ENCODE measurements around the gene MRPL4. TPM values are rescaled to one million over a fixed set of nuclear protein-coding genes. Genes with fewer than 3 reads are reported as not detected.

Gene MRPL4
- total and polyA plus RNA-seq, 2 experiments from 2014 or later: 92.0 to 171 TPM

DNA sequence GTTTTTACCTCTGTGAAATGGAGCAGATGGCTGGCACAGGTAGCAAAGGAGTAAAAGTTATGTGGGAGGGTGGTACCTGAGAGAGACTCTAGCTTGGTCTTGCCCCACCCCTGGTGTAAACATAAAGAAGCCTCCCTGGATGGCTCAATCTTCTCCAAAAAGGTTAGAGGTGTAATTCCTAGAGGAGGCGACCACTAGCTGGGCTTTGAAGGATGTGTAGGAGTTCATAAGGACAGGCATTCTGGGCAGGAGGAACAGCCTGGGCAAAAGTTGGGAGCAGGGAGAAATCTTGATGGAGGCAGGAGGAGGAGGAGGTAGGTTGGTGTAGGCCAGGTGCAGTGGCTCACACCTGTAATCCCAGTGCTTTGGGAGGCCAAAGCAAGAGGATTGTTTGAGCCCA lies 26.9 kb downstream of the MRPL4 start:
- H4K20me1 ChIP-seq (replicated peaks; ENCODE audit: insufficient read depth): peaks cover 6% of the 10 kb centered on the region; the same call in 1 of the 2 replicates
- Mint-ChIP-seq H3K27ac (no peak overlapping the region), H3K4me1 (0 out of 3 replicates have a peak, but pooled peaks cover 4% of the 10 kb centered on the region), H3K27me3 (ENCODE audit: insufficient read depth, low read depth, poor library complexity) (peaks cover 5% of the 10 kb centered on the region), H3K4me3 (no peak overlapping the region), H3K36me3 (ENCODE audit: low read depth) (peaks cover 4% of the 10 kb centered on the region; the same call in 1 of the 3 replicates), H3K9me3 (no peaks in the 10 kb centered on the region)
- DNase-seq (ENCODE audit: low spot score): no peak
- no peaks in the 10 kb centered on the region for H3K27me3 ChIP-seq (ENCODE audit: insufficient read depth)
- H3K4me1 ChIP-seq (ENCODE audit: insufficient read depth): no peaks in the 10 kb centered on the region
- no peaks in the 10 kb centered on the region for H3K36me3 ChIP-seq (ENCODE audit: insufficient read depth)
- no peaks in the 10 kb centered on the region for H3K9me2 ChIP-seq (ENCODE audit: insufficient read depth)
- ATAC-seq: no peak
- no peak overlapping the region for H3K4me2 ChIP-seq
- H3K4me3 ChIP-seq: no peak overlapping the region
- no peaks in the 10 kb centered on the region for H3K79me2 ChIP-seq (replicated peaks; ENCODE audit: insufficient read depth)
- TF ChIP-seq EZH2 (IDR thresholded peaks at IDR 0.05; ENCODE audit: low read depth, unreplicated experiment): no peak
- TF ChIP-seq, protein P1, sequence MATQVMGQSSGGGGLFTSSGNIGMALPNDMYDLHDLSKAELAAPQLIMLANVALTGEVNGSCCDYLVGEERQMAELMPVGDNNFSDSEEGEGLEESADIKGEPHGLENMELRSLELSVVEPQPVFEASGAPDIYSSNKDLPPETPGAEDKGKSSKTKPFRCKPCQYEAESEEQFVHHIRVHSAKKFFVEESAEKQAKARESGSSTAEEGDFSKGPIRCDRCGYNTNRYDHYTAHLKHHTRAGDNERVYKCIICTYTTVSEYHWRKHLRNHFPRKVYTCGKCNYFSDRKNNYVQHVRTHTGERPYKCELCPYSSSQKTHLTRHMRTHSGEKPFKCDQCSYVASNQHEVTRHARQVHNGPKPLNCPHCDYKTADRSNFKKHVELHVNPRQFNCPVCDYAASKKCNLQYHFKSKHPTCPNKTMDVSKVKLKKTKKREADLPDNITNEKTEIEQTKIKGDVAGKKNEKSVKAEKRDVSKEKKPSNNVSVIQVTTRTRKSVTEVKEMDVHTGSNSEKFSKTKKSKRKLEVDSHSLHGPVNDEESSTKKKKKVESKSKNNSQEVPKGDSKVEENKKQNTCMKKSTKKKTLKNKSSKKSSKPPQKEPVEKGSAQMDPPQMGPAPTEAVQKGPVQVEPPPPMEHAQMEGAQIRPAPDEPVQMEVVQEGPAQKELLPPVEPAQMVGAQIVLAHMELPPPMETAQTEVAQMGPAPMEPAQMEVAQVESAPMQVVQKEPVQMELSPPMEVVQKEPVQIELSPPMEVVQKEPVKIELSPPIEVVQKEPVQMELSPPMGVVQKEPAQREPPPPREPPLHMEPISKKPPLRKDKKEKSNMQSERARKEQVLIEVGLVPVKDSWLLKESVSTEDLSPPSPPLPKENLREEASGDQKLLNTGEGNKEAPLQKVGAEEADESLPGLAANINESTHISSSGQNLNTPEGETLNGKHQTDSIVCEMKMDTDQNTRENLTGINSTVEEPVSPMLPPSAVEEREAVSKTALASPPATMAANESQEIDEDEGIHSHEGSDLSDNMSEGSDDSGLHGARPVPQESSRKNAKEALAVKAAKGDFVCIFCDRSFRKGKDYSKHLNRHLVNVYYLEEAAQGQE (IDR thresholded peaks at IDR 0.05; ENCODE audit: unreplicated experiment): no peak
- no peak overlapping the region for H3K27ac ChIP-seq (ENCODE audit: low read depth)
- H2AFZ ChIP-seq: no peak overlapping the region
- H3F3A ChIP-seq (replicated peaks; ENCODE audit: low read depth): no peaks in the 10 kb centered on the region

DNA sequence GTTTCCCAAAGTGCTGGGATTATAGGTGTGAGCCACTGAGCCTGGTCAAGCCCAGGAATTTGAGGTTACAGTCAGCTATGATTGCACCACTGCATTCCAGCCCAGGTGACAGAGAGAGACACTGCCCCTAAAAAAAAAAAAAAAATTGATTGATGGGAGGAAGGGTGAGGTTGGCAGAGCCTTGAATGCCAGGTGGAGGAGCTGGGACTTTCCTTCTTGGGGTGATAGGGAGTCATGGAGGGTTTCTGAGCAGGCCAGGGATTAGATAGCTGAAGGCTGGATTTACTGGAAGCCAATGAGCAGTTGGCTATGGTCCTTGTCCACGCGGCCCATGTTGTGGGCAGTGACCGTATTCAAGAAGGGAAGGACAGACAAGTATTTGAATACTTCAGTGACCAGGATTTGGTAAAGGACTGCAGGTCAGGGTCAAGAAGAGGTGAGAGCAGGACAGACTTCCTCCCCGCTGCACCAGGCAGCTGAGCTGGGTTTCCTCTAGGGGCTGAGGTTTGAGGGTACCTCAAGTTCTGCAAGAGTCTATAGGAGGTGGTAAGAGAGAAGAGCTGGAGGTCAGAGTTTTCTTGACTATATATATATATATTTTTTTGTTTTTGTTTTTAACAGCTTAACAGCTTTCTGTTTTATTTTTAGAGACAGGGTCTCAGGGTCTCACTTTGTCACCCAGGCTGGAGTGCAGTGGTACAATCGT lies 27.9 kb downstream of the MRPL4 start:
- Mint-ChIP-seq H3K4me1 (0 out of 3 replicates have a peak, but pooled peaks cover 4% of the 10 kb centered on the region), H3K36me3 (ENCODE audit: low read depth) (peaks cover 7% of the 10 kb centered on the region; the same call in 2 of the 3 replicates), H3K9me3 (no peaks in the 10 kb centered on the region), H3K27ac (no peak overlapping the region), H3K4me3 (no peak overlapping the region), H3K27me3 (ENCODE audit: insufficient read depth, low read depth, poor library complexity) (peaks cover 2% of the 10 kb centered on the region)
- Histone ChIP-seq H3K9me2 (ENCODE audit: insufficient read depth) (no peaks in the 10 kb centered on the region), H3K36me3 (ENCODE audit: insufficient read depth) (no peaks in the 10 kb centered on the region), H3K4me3 (no peak overlapping the region), H3K4me1 (ENCODE audit: insufficient read depth) (no peaks in the 10 kb centered on the region), H3K4me2 (no peak overlapping the region), H4K20me1 (replicated peaks; ENCODE audit: insufficient read depth) (peaks cover 6% of the 10 kb centered on the region; the same call in 1 of the 2 replicates), H3K79me2 (replicated peaks; ENCODE audit: insufficient read depth) (no peaks in the 10 kb centered on the region), H3K27me3 (ENCODE audit: insufficient read depth) (no peaks in the 10 kb centered on the region), H3K27ac (ENCODE audit: low read depth) (no peak overlapping the region), H3F3A (replicated peaks; ENCODE audit: low read depth) (no peaks in the 10 kb centered on the region), H2AFZ (no peak overlapping the region)
- ATAC-seq (no peak), DNase-seq (ENCODE audit: low spot score) (no peak)
- TF ChIP-seq STAT1 (IDR thresholded peaks at IDR 0.05; ENCODE audit: unreplicated experiment) (no peak), JUNB (IDR thresholded peaks at IDR 0.05; ENCODE audit: unreplicated experiment) (no peak), ZNF331 (CRISPR knock-in tag; IDR thresholded peaks at IDR 0.05; ENCODE audit: low read depth) (no peak), ZNF114 (CRISPR knock-in tag; IDR thresholded peaks at IDR 0.05) (no peak), POLR2AphosphoS5 (IDR thresholded peaks at IDR 0.05; ENCODE audit: low read depth) (no peak), EZH2 (IDR thresholded peaks at IDR 0.05; ENCODE audit: low read depth, unreplicated experiment) (no peak), EZH2phosphoT487 (IDR thresholded peaks at IDR 0.05; ENCODE audit: unreplicated experiment) (no peak)
- TF ChIP-seq, protein P1 (IDR thresholded peaks at IDR 0.05; ENCODE audit: unreplicated experiment): no peak
- TF ChIP-seq, protein P2, sequence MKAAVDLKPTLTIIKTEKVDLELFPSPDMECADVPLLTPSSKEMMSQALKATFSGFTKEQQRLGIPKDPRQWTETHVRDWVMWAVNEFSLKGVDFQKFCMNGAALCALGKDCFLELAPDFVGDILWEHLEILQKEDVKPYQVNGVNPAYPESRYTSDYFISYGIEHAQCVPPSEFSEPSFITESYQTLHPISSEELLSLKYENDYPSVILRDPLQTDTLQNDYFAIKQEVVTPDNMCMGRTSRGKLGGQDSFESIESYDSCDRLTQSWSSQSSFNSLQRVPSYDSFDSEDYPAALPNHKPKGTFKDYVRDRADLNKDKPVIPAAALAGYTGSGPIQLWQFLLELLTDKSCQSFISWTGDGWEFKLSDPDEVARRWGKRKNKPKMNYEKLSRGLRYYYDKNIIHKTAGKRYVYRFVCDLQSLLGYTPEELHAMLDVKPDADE (IDR thresholded peaks at IDR 0.05): no peak
- TF ChIP-seq, protein P3, sequence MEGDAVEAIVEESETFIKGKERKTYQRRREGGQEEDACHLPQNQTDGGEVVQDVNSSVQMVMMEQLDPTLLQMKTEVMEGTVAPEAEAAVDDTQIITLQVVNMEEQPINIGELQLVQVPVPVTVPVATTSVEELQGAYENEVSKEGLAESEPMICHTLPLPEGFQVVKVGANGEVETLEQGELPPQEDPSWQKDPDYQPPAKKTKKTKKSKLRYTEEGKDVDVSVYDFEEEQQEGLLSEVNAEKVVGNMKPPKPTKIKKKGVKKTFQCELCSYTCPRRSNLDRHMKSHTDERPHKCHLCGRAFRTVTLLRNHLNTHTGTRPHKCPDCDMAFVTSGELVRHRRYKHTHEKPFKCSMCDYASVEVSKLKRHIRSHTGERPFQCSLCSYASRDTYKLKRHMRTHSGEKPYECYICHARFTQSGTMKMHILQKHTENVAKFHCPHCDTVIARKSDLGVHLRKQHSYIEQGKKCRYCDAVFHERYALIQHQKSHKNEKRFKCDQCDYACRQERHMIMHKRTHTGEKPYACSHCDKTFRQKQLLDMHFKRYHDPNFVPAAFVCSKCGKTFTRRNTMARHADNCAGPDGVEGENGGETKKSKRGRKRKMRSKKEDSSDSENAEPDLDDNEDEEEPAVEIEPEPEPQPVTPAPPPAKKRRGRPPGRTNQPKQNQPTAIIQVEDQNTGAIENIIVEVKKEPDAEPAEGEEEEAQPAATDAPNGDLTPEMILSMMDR (conservative IDR thresholded peaks at IDR 0.05; ENCODE audit: low read depth in 2 of 2): no peak
